Measurements from ENCODE around the gene SUGP1. TPM values are rescaled to one million over a fixed set of nuclear protein-coding genes. Genes with fewer than 3 reads are reported as not detected.
A peak's percentile ranks its signal among the peaks of the same experiment; 100 is the strongest.

SUGP1 gene, protein sequence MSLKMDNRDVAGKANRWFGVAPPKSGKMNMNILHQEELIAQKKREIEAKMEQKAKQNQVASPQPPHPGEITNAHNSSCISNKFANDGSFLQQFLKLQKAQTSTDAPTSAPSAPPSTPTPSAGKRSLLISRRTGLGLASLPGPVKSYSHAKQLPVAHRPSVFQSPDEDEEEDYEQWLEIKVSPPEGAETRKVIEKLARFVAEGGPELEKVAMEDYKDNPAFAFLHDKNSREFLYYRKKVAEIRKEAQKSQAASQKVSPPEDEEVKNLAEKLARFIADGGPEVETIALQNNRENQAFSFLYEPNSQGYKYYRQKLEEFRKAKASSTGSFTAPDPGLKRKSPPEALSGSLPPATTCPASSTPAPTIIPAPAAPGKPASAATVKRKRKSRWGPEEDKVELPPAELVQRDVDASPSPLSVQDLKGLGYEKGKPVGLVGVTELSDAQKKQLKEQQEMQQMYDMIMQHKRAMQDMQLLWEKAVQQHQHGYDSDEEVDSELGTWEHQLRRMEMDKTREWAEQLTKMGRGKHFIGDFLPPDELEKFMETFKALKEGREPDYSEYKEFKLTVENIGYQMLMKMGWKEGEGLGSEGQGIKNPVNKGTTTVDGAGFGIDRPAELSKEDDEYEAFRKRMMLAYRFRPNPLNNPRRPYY
- total RNA-seq (100 to 1,000 TPM in 1 of 5 donors, 10 to 100 TPM in 4; 13.0 to 129 (median 36.2) TPM), polyA plus RNA-seq (10 to 100 TPM; 35.8 to 43.2 (median 37.1) TPM)
- long read RNA-seq, donor 1, partial matches to known transcripts: 0 of 2 reads
- long read RNA-seq, donor 1, other reads (novel, unspliced or antisense): 0 of 2 reads
- long read RNA-seq, donor 2, partial matches to known transcripts: 0 of 2 reads
- long read RNA-seq, donor 2, other reads (novel, unspliced or antisense): 0 of 2 reads
- long read RNA-seq, donor 3, partial matches to known transcripts: 0 of 3 reads
- long read RNA-seq, donor 3, other reads (novel, unspliced or antisense): 0 of 3 reads
- long read RNA-seq, donor 4: 0 reads
- long read RNA-seq, donor 5, partial matches to known transcripts: 0 of 5 reads
- long read RNA-seq, donor 5, other reads (novel, unspliced or antisense): 0 of 5 reads
- long read RNA-seq, donor 6, partial matches to known transcripts: 0 of 6 reads
- long read RNA-seq, donor 6, other reads (novel, unspliced or antisense): 0 of 6 reads
- long read RNA-seq, donor 7, partial matches to known transcripts: 0 of 6 reads
- long read RNA-seq, donor 7, other reads (novel, unspliced or antisense): 0 of 6 reads
- long read RNA-seq, donor 8, partial matches to known transcripts: 9 of 11 reads
- long read RNA-seq, donor 8, other reads (novel, unspliced or antisense): 0 of 11 reads
- long read RNA-seq, donor 9, transcript SUGP1-208 (4 exons, 715 nt): major isoform, 5 of 8 reads
- long read RNA-seq, donor 9, partial matches to known transcripts: 0 of 8 reads
- long read RNA-seq, donor 9, other reads (novel, unspliced or antisense): 0 of 8 reads
- long read RNA-seq, donor 10, partial matches to known transcripts: 0 of 2 reads
- long read RNA-seq, donor 10, other reads (novel, unspliced or antisense): 0 of 2 reads

DNA sequence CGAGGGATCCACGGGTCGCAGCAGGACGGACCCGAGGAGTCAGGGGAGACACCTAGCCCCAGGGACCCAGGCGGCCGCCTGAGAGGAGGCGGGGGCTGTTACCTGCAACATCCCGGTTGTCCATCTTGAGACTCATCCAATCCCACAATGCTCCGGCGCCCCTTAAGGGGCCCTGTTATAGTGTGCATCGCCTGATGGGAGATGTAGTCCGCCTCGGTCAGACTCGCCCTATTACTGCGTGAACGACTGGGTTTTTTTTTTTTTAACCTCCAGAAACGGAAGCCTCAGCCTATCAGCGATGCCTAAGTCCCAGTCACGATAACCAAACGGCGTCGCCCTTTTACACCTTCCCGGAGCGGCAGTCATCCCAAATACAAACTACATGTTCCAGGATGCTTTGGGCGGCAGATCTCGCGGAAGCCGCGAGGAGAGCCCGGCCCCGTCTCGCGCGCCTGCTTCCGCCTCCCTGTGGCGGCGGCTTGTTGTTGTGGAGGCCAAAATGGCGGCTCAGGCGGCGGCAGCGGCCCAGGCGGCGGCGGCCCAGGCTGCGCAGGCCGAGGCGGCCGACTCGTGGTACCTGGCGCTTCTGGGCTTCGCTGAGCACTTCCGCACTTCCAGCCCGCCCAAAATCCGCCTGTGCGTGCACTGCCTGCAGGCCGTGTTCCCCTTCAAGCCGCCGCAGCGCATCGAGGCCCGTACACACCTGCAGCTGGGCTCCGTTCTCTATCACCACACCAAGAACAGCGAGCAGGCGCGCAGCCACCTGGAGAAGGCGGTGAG lies at the start of gene SUGP1, which contains the start of gene MAU2:
TSS of gene SUGP1 (minus strand) at position 149 of the 780 bp plus-strand sequence. CDS start at position 136, 13 bp downstream.
TSS of gene MAU2 (plus strand) at position 469 of the 780 bp plus-strand sequence. CDS start at position 500, 31 bp downstream.
- peak within 1 kb of the TSS; percentile 88 to 99 (median 92) for H3K4me3 ChIP-seq
- no peaks in the 10 kb centered on the region for H3K27me3 ChIP-seq
- DNase-seq: peak; percentile 90 to 97
- 0 to 1% (median 0%) methylated on average over 41 to 67 of the region's 67 CpGs for WGBS, 5 donors
- peaks cover 22 to 38% (median 35%) of the 10 kb centered on the region in 4 donors for H3K36me3 ChIP-seq
- no peaks in the 10 kb centered on the region for H3K9me3 ChIP-seq
- TF ChIP-seq POLR2A (IDR thresholded peaks at IDR 0.05) (peak in 1 of 4 donors; percentile 16), EP300 (IDR thresholded peaks at IDR 0.05) (no peak), POLR2AphosphoS5 (IDR thresholded peaks at IDR 0.05) (peak in 2 of 3 donors; percentile 43 to 53)
- TF ChIP-seq, protein P1, sequence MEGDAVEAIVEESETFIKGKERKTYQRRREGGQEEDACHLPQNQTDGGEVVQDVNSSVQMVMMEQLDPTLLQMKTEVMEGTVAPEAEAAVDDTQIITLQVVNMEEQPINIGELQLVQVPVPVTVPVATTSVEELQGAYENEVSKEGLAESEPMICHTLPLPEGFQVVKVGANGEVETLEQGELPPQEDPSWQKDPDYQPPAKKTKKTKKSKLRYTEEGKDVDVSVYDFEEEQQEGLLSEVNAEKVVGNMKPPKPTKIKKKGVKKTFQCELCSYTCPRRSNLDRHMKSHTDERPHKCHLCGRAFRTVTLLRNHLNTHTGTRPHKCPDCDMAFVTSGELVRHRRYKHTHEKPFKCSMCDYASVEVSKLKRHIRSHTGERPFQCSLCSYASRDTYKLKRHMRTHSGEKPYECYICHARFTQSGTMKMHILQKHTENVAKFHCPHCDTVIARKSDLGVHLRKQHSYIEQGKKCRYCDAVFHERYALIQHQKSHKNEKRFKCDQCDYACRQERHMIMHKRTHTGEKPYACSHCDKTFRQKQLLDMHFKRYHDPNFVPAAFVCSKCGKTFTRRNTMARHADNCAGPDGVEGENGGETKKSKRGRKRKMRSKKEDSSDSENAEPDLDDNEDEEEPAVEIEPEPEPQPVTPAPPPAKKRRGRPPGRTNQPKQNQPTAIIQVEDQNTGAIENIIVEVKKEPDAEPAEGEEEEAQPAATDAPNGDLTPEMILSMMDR (IDR thresholded peaks at IDR 0.05): peak in 3 of 7 experiments; percentile 14 to 41 (median 20)
- H3K27ac ChIP-seq: peak within 1 kb of the TSS; percentile 84 to 93 (median 90)
- intact Hi-C loops (cut with DNase I; ENCODE audit: low total_unique reads): no loop called here
- H3K4me1 ChIP-seq: peaks cover 26 to 54% (median 50%) of the 10 kb centered on the region in 4 donors

DNA sequence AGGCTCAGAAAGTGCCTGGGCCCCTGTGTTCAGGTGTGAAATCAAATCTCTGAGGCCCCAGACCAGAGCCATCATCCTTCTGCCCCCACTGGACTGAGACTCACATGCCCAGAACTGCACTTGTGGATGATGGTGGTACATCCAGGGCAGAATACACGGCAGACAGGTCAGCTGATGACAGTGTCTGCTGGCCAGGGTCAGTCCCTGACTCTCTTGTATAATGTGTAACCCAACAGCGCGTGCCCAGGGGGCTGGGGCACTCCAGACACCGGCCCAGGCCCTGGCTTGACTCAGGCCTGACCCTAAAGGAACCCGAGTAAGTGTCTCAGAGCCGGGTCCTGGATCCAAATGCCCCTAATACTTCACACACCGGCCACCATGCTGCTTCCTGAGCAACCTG lies 47.8 kb upstream of the SUGP1 start:
- 85 to 90% (median 89%) methylated on average over 1 to 7 of the region's 7 CpGs for WGBS, 5 donors
- peaks cover 16 to 34% (median 24%) of the 10 kb centered on the region in 4 donors for H3K4me1 ChIP-seq
- H3K9me3 ChIP-seq: no peaks in the 10 kb centered on the region
- no peak overlapping the region for H3K4me3 ChIP-seq
- H3K36me3 ChIP-seq: no peaks in the 10 kb centered on the region
- TF ChIP-seq, protein P1 (IDR thresholded peaks at IDR 0.05): no peak
- TF ChIP-seq POLR2A (IDR thresholded peaks at IDR 0.05) (no peak), EP300 (IDR thresholded peaks at IDR 0.05) (no peak), POLR2AphosphoS5 (IDR thresholded peaks at IDR 0.05) (no peak)
- H3K27ac ChIP-seq: no peak overlapping the region
- DNase-seq: no peak
- intact Hi-C loops (cut with DNase I; ENCODE audit: low total_unique reads): loop anchor here (5.0 kb wide), 1 partner anchor 119 kb away; no protein-coding TSS in a partner anchor
- no peaks in the 10 kb centered on the region for H3K27me3 ChIP-seq

DNA sequence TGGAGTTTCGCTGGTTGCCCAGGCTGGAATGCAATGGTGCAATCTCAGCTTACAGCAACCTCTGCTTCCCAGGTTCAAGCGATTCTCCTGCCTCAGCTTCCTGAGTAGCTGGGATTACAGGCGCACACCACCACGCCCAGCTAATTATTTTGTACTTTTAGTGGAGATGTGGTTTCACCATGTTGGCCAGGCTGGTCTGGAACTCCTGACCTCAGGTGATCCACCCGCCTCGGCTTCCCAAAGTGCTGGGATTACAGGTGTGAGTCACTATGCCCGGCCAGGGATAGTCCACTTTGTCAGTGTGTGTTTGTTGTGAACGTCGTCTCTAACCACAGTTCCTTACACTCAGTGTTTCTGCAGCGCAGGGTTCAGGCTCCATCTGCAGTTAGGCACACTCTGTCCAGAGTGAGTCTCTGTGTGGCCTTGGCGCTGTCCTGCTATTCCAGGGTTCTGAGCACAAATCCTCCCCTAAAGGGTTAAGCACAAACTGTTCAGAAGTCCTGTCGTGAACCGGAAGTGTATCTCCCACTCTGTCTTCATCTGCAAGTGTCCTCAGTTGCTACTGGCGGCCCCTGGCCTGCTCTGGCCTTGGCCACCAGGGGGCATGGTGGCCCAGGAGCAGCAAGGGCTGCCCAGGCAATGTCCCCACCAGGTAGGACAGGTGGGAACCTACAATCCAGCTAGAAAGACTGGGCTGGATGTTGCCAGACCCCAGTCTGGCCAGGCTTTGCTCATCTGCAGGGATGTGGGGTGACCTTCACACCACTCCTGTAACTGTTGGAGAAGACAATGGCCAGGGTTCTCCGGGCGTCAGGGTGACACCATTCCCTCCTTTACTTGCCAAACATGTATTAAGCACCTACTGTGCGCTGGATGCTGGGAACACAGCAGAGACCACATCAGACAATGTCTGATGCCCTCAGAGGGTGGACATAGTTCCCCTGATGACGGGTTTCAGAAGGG lies 46.4 kb upstream of the SUGP1 start:
- H3K4me1 ChIP-seq: peaks cover 12 to 33% (median 16%) of the 10 kb centered on the region in 4 donors
- peak overlapping the region in 4 of 5 donors; percentile 25 to 49 (median 42) for H3K27ac ChIP-seq
- peak; percentile 86 to 91 for DNase-seq
- no peaks in the 10 kb centered on the region for H3K9me3 ChIP-seq
- TF ChIP-seq EP300 (IDR thresholded peaks at IDR 0.05) (no peak), POLR2AphosphoS5 (IDR thresholded peaks at IDR 0.05) (peak in 2 of 3 donors; percentile 17 to 66), POLR2A (IDR thresholded peaks at IDR 0.05) (no peak)
- TF ChIP-seq, protein P1 (IDR thresholded peaks at IDR 0.05): peak in 5 of 7 experiments; percentile 94 to 97 (median 95)
- H3K27me3 ChIP-seq: no peaks in the 10 kb centered on the region
- WGBS, 5 donors: 36 to 45% (median 40%) methylated on average over 17 to 18 of the region's 18 CpGs
- intact Hi-C loops (cut with DNase I; ENCODE audit: low total_unique reads): loop anchor here (5.0 kb wide), 1 partner anchor 121 kb away; no protein-coding TSS in a partner anchor
- H3K36me3 ChIP-seq: no peaks in the 10 kb centered on the region
- no peak overlapping the region for H3K4me3 ChIP-seq

Data from stomach (tissue), 19 donors.